ENCODE data around the gene MRPS2. TPM values are rescaled to one million over a fixed set of nuclear protein-coding genes. Genes with fewer than 3 reads are reported as not detected.
A peak's percentile ranks its signal among the peaks of the same experiment; 100 is the strongest.
"Not testable (repeated sequence)": the region's sequence is repeated elsewhere in the genome, so short reads cannot be mapped to it uniquely, and the experiment has no call there.

The MRPS2 gene
- total RNA-seq, 2 donors from 2014 or later = 50.2 to 53.1 TPM

GRCh38 chr9:135531096-135531495 lies 30.6 kb downstream of the MRPS2 start:
- Mint-ChIP-seq H3K27me3 (ENCODE audit: insufficient read depth) (peaks cover under 1% of the 10 kb centered on the region), H3K9me3 (no peaks in the 10 kb centered on the region), H3K27ac (no peak overlapping the region), H3K4me1 (peaks cover 5% of the 10 kb centered on the region), H3K4me3 (no peak overlapping the region), H3K36me3 (ENCODE audit: low read depth) (no peaks in the 10 kb centered on the region)
- no peaks in the 10 kb centered on the region for H3K9me3 ChIP-seq (ENCODE audit: control insufficient read depth, low read length)
- H3K27ac ChIP-seq (ENCODE audit: low read depth, low read length) = no peak overlapping the region
- DNase-seq = peak; percentile 30
- H3K4me3 ChIP-seq (ENCODE audit: low read length) = no peak overlapping the region
- H3K9ac ChIP-seq (ENCODE audit: extremely low read depth, low read length, poor library complexity, severe bottlenecking) = no peak overlapping the region
- H3K4me1 ChIP-seq (ENCODE audit: control insufficient read depth, insufficient read depth, low read length) = no peaks in the 10 kb centered on the region
- no peak for TF ChIP-seq CTCF (conservative IDR thresholded peaks at IDR 0.05)
- WGBS, 2 experiments (ENCODE audit: insufficient coverage in 1 of 2, insufficient read length in 1 of 2) = 94 to 99% methylated on average over 9 to 10 of the region's 10 CpGs
- no peaks in the 10 kb centered on the region for H3K27me3 ChIP-seq (ENCODE audit: control insufficient read depth, insufficient read depth, low read length, poor library complexity, severe bottlenecking)
- H3K36me3 ChIP-seq (ENCODE audit: control insufficient read depth, insufficient read depth, low read length) = no peaks in the 10 kb centered on the region

GRCh38 chr9:135533113-135533512 lies 32.6 kb downstream of the MRPS2 start:
- Mint-ChIP-seq H3K4me1 (peaks cover 5% of the 10 kb centered on the region), H3K36me3 (ENCODE audit: low read depth) (no peaks in the 10 kb centered on the region), H3K4me3 (no peak overlapping the region), H3K9me3 (no peaks in the 10 kb centered on the region), H3K27me3 (ENCODE audit: insufficient read depth) (peaks cover 8% of the 10 kb centered on the region), H3K27ac (no peak overlapping the region)
- no peak for DNase-seq
- Histone ChIP-seq H3K27ac (ENCODE audit: low read depth, low read length) (no peak overlapping the region), H3K9me3 (ENCODE audit: control insufficient read depth, low read length) (no peaks in the 10 kb centered on the region), H3K9ac (ENCODE audit: extremely low read depth, low read length, poor library complexity, severe bottlenecking) (no peak overlapping the region), H3K36me3 (ENCODE audit: control insufficient read depth, insufficient read depth, low read length) (no peaks in the 10 kb centered on the region), H3K4me1 (ENCODE audit: control insufficient read depth, insufficient read depth, low read length) (no peaks in the 10 kb centered on the region), H3K4me3 (ENCODE audit: low read length) (no peak overlapping the region), H3K27me3 (ENCODE audit: control insufficient read depth, insufficient read depth, low read length, poor library complexity, severe bottlenecking) (no peaks in the 10 kb centered on the region)
- 94% methylated on average over 3 of the region's 3 CpGs; no CpG with 5 or more reads in 1 of the 2 experiments for WGBS, 2 experiments (ENCODE audit: insufficient coverage in 1 of 2, insufficient read length in 1 of 2)
- TF ChIP-seq CTCF (conservative IDR thresholded peaks at IDR 0.05) = no peak

GRCh38 chr9:135533674-135534073 lies 33.2 kb downstream of the MRPS2 start:
- Mint-ChIP-seq H3K4me1 (peaks cover 5% of the 10 kb centered on the region), H3K4me3 (no peak overlapping the region), H3K27me3 (ENCODE audit: insufficient read depth) (peaks cover 10% of the 10 kb centered on the region), H3K9me3 (no peaks in the 10 kb centered on the region), H3K27ac (no peak overlapping the region), H3K36me3 (ENCODE audit: low read depth) (no peaks in the 10 kb centered on the region)
- DNase-seq = no peak
- H3K4me3 ChIP-seq (ENCODE audit: low read length) = no peak overlapping the region
- H3K36me3 ChIP-seq (ENCODE audit: control insufficient read depth, insufficient read depth, low read length) = no peaks in the 10 kb centered on the region
- 89 to 91% methylated on average over 9 to 12 of the region's 12 CpGs for WGBS, 2 experiments (ENCODE audit: insufficient coverage in 1 of 2, insufficient read length in 1 of 2)
- no peak for TF ChIP-seq CTCF (conservative IDR thresholded peaks at IDR 0.05)
- H3K4me1 ChIP-seq (ENCODE audit: control insufficient read depth, insufficient read depth, low read length) = no peaks in the 10 kb centered on the region
- no peak overlapping the region for H3K9ac ChIP-seq (ENCODE audit: extremely low read depth, low read length, poor library complexity, severe bottlenecking)
- no peak overlapping the region for H3K27ac ChIP-seq (ENCODE audit: low read depth, low read length)
- H3K27me3 ChIP-seq (ENCODE audit: control insufficient read depth, insufficient read depth, low read length, poor library complexity, severe bottlenecking) = no peaks in the 10 kb centered on the region
- H3K9me3 ChIP-seq (ENCODE audit: control insufficient read depth, low read length) = no peaks in the 10 kb centered on the region

GRCh38 chr9:135534192-135534711 lies 33.8 kb downstream of the MRPS2 start:
- not testable (repeated sequence) for H3K9me3 Mint-ChIP-seq; H3K4me1 Mint-ChIP-seq; H3K27ac ChIP-seq (ENCODE audit: low read depth, low read length); H3K4me1 ChIP-seq (ENCODE audit: control insufficient read depth, insufficient read depth, low read length); H3K36me3 ChIP-seq (ENCODE audit: control insufficient read depth, insufficient read depth, low read length); H3K36me3 Mint-ChIP-seq (ENCODE audit: low read depth); H3K4me3 Mint-ChIP-seq; H3K9ac ChIP-seq (ENCODE audit: extremely low read depth, low read length, poor library complexity, severe bottlenecking); H3K4me3 ChIP-seq (ENCODE audit: low read length); H3K27me3 ChIP-seq (ENCODE audit: control insufficient read depth, insufficient read depth, low read length, poor library complexity, severe bottlenecking); H3K9me3 ChIP-seq (ENCODE audit: control insufficient read depth, low read length); H3K27ac Mint-ChIP-seq; DNase-seq
- H3K27me3 Mint-ChIP-seq (ENCODE audit: insufficient read depth) = peaks cover 10% of the 10 kb centered on the region
- WGBS, 2 experiments (ENCODE audit: insufficient coverage in 1 of 2, insufficient read length in 1 of 2) = 71 to 78% methylated on average over 6 to 10 of the region's 10 CpGs

- H3K27ac ChIP-seq (ENCODE audit: low read depth, low read length); H3K4me1 ChIP-seq (ENCODE audit: control insufficient read depth, insufficient read depth, low read length); DNase-seq; H3K36me3 Mint-ChIP-seq (ENCODE audit: low read depth); H3K36me3 ChIP-seq (ENCODE audit: control insufficient read depth, insufficient read depth, low read length); H3K27ac Mint-ChIP-seq; H3K9me3 Mint-ChIP-seq; H3K9ac ChIP-seq (ENCODE audit: extremely low read depth, low read length, poor library complexity, severe bottlenecking); H3K4me3 ChIP-seq (ENCODE audit: low read length); H3K4me1 Mint-ChIP-seq; H3K27me3 ChIP-seq (ENCODE audit: control insufficient read depth, insufficient read depth, low read length, poor library complexity, severe bottlenecking); H3K4me3 Mint-ChIP-seq; H3K9me3 ChIP-seq (ENCODE audit: control insufficient read depth, low read length): not testable (repeated sequence)
- H3K27me3 Mint-ChIP-seq (ENCODE audit: insufficient read depth) = peaks cover 11% of the 10 kb centered on the region
- WGBS, 2 experiments (ENCODE audit: insufficient coverage in 1 of 2, insufficient read length in 1 of 2) = 89 to 96% methylated on average over 4 of the region's 4 CpGs
Observed at GRCh38 chr9:135534826-135535225, 34.3 kb downstream of the MRPS2 start.
